IPS DF 19.7 (cell line): Measurements from ENCODE around the gene BMP8A.

ENCODE experiments used
- DNase-seq: peaks from one replicate; pipeline ENCODE4 v3.0.0-alpha.2; 2013; ENCODE audit warnings: low read depth, low spot score

The BMP8A gene

GRCh38 chr1:39571178-39571483 is 79.7 kb downstream of the BMP8A start:
- no peak for DNase-seq

DNA sequence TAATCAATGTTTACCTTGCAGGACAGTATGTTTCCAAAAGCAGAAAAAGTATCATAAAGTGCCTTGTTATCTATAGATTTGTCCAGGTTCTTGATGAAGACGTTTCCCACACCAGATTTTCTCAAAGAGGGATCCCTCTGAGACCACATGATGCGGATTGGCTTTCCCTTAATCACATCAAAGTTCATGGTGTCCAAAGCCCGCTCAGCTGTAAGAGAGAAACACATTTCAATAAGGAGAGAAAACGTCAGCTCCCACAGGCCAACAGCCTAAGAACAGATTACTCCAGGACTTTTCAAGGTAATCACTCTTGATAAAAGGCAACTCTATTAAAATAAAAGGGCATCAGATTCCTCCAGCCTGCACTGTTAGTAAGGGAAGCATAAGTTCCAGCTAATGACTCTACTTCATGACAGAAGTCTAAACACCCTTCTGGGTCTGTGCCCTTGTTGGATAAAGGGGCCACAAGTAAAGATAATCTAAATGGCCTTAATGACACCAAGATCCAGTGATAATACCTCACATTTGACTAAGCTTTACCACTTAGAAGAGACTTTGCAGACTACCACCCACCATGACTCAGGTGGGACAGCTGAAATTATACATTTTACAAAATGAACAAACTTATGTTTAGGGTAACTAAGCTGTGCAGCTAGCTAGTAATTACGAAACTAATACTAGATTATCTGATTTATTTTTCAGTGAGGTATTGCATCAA is 81.1 kb downstream of the BMP8A start:
- DNase-seq: no peak

DNA sequence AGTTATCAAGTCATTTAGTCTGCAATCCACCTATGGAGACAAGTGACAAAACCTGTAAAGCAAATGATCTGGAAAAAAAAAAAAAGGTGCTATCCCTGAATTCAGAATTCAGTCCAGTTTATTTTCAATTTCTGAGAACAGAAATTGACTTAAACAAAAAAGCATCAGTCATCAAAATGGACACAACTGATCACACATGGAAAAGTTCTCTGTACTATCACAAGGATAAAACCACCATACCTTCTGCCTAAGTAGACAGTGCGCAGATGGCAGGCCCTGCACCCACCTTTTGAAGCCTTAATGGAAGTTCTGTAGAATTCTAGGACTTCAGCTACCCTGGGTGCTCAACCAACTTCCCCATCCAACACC is 81.6 kb downstream of the BMP8A start:
- DNase-seq: no peak

DNA sequence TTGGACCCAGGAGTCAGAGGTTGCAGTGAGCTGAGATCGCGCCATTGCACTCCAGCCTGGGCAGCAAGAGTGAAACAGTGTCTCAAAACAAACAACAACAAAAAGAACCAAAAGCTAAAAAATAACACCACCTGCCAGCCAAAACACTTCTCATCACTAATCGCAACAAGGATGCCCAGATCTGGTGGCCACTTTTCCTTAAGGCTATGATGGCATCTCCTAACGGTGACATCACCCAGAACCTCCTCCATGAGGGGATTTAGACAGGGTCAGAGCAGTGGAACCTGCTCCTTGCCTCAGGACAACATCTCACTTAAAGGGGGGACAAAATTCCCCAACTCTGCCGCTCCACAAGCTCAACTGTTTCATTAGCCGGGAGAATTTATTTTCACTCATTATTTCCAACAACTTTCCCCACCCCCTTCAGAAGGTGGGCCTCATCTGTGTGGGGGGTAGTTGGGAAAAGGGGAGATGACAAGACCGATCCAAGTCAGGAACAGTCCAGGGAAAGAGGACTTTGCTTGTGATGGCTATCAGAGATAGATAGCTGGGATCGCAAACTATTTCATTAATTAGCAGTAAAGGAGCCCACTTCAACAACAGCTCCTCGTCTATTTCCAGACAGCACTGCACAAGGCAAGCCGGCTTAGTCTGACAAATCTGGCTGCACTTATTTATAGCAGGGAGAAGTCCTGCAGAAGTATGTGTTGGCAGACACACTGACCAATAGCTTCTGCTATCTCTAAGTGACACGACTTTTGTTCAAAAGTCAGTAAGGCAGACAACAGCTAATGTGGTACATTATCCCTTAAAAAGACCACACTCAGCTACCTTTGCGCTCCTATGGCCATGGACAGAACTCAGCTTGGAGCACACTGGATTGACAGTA is 82.5 kb downstream of the BMP8A start:
- no peak for DNase-seq

GRCh38 chr1:39574646-39575045 is 83.2 kb downstream of the BMP8A start:
- DNase-seq: no peak
